GM10266 (cell line): ENCODE results near the gene HLA-DQB2.

Experiments used
- DNase-seq: peaks from one replicate; pipeline ENCODE4 v3.0.0; 2012; ENCODE audit errors: extremely low spot score
- CTCF ChIP-seq: IDR thresholded peaks from 2 replicates; pipeline ENCODE4 v1.5.1; 2012; ENCODE audit warnings: mild to moderate bottlenecking, low read depth; ENCODE audit not compliant: control insufficient read depth, insufficient read depth; ENCODE audit errors: missing control alignments

The HLA-DQB2 gene

GRCh38 chr6:32775071-32775470 is 11.7 kb upstream of the HLA-DQB2 start:
- TF ChIP-seq CTCF, result no peak
- DNase-seq, result no peak

GRCh38 chr6:32774426-32774825 is 11.1 kb upstream of the HLA-DQB2 start:
- DNase-seq, result no peak
- no peak for TF ChIP-seq CTCF

GRCh38 chr6:32772656-32773055 is 9.3 kb upstream of the HLA-DQB2 start:
- no peak for TF ChIP-seq CTCF
- no peak for DNase-seq

- no peak for TF ChIP-seq CTCF
- no peak for DNase-seq
These were observed 716 bp upstream of the HLA-DQB2 start for GRCh38 chr6:32764048-32764447.

GRCh38 chr6:32761548-32761947 is 1.8 kb downstream of the HLA-DQB2 start:
- no peak for DNase-seq

GRCh38 chr6:32761072-32761471 is 2.3 kb downstream of the HLA-DQB2 start:
- no peak for TF ChIP-seq CTCF
- DNase-seq, result no peak

More at GRCh38 chr6:32761548-32761947, 1.8 kb downstream of the HLA-DQB2 start:
- no peak for TF ChIP-seq CTCF

GRCh38 chr6:32759669-32760068 is 3.7 kb downstream of the HLA-DQB2 start:
- no peak for DNase-seq
- TF ChIP-seq CTCF, result no peak
